HEK293T (cell line): ENCODE data around the gene NUDT11.
"Not testable (repeated sequence)": the region's sequence is repeated elsewhere in the genome, so short reads cannot be mapped to it uniquely, and the experiment has no call there.

Source experiments
- CTCF ChIA-PET: fragments of 350-600 bp; formaldehyde crosslinking; extraction: SDS; loops from one replicate; lab custom pipeline; 2021; ENCODE audit warnings: antibody characterized with exemption, inconsistent platforms; lab: Yijun Ruan, JAX
- POLR2A ChIA-PET: fragments of 350-600 bp; formaldehyde crosslinking; extraction: SDS; loops from one replicate; lab custom pipeline; 2020; ENCODE audit warnings: antibody characterized with exemption, inconsistent platforms; lab: Yijun Ruan, JAX
- DNase-seq: peaks from one replicate; pipeline ENCODE4 v3.0.0; 2012; ENCODE audit warnings: mixed read lengths; ENCODE audit errors: extremely low spot score
- ARNT ChIP-seq: fragments of 450-650 bp; IDR thresholded peaks from 2 replicates; pipeline ENCODE4 v1.6.1; 2017; ENCODE audit warnings: mild to moderate bottlenecking
- BHLHE40 ChIP-seq: fragments of 450-650 bp; IDR thresholded peaks from 2 replicates; pipeline ENCODE4 v1.6.1; 2016; ENCODE audit warnings: mild to moderate bottlenecking, moderate library complexity, borderline replicate concordance
- CTBP1 ChIP-seq: fragments of 450-650 bp; IDR thresholded peaks from 2 replicates; pipeline ENCODE4 v1.6.1; 2016; ENCODE audit warnings: borderline replicate concordance
- ELF4 ChIP-seq: fragments of 450-650 bp; IDR thresholded peaks from 2 replicates; pipeline ENCODE4 v1.6.1; 2017; ENCODE audit warnings: antibody characterized with exemption
- FOXA1 ChIP-seq: fragments of 450-650 bp; IDR thresholded peaks from 2 replicates; pipeline ENCODE4 v1.6.1; 2016; ENCODE audit warnings: mild to moderate bottlenecking
- FOXK2 ChIP-seq: fragments of 450-650 bp; IDR thresholded peaks from 2 replicates; pipeline ENCODE4 v1.6.1; 2016; ENCODE audit warnings: mild to moderate bottlenecking
- FOXM1 ChIP-seq: fragments of 450-650 bp; IDR thresholded peaks from 2 replicates; pipeline ENCODE4 v1.6.1; 2017; ENCODE audit warnings: mild to moderate bottlenecking, borderline replicate concordance
- HDGF ChIP-seq: fragments of 450-650 bp; IDR thresholded peaks from 2 replicates; pipeline ENCODE4 v1.6.1; 2017; ENCODE audit warnings: antibody characterized with exemption, borderline replicate concordance
- L3MBTL2 ChIP-seq: fragments of 450-650 bp; conservative IDR thresholded peaks from 2 replicates; pipeline ENCODE4 v1.6.1; 2016; ENCODE audit warnings: mild to moderate bottlenecking
- LEF1 ChIP-seq: fragments of 450-650 bp; IDR thresholded peaks from 2 replicates; pipeline ENCODE4 v1.6.1; 2017; ENCODE audit warnings: mild to moderate bottlenecking, borderline replicate concordance
- NFRKB ChIP-seq: fragments of 450-650 bp; IDR thresholded peaks from 2 replicates; pipeline ENCODE4 v1.6.1; 2016; ENCODE audit warnings: mild to moderate bottlenecking, moderate library complexity
- PKNOX1 ChIP-seq: fragments of 450-650 bp; IDR thresholded peaks from 2 replicates; pipeline ENCODE4 v1.6.1; 2016
- SP1 ChIP-seq: fragments of 450-650 bp; IDR thresholded peaks from 2 replicates; pipeline ENCODE4 v1.6.1; 2017
- SUZ12 ChIP-seq: fragments of 450-650 bp; IDR thresholded peaks from 2 replicates; pipeline ENCODE4 v1.6.1; 2016; ENCODE audit warnings: mild to moderate bottlenecking
- TARDBP ChIP-seq: fragments of 450-650 bp; IDR thresholded peaks from 2 replicates; pipeline ENCODE4 v1.6.1; 2016
- ZNF384 ChIP-seq: fragments of 450-650 bp; IDR thresholded peaks from 2 replicates; pipeline ENCODE4 v1.6.1; 2016

The NUDT11 gene

GRCh38 chrX:51484616-51485015 is 11.8 kb downstream of the NUDT11 start:
- no peak for DNase-seq
- ChIA-PET POLR2A (no interaction called here), CTCF (interaction anchor here (0.7 kb wide), 1 partner anchor 129 kb away, joined by 3 read pairs; no protein-coding TSS in a partner anchor)
- TF ChIP-seq NFRKB (no peak), CTBP1 (no peak), SP1 (no peak), FOXK2 (no peak), SUZ12 (no peak), ARNT (no peak), PKNOX1 (no peak)

GRCh38 chrX:51482411-51482810 is 14.0 kb downstream of the NUDT11 start:
- DNase-seq, CTCF ChIA-PET: not testable (repeated sequence)

GRCh38 chrX:51476930-51477329 is 19.5 kb downstream of the NUDT11 start:
- no peak for TF ChIP-seq FOXM1
- ChIA-PET CTCF (no interaction called here), POLR2A (no interaction called here)
- no peak for DNase-seq

More at GRCh38 chrX:51482411-51482810, 14.0 kb downstream of the NUDT11 start:
- POLR2A ChIA-PET: not testable (repeated sequence)

- TF ChIP-seq PKNOX1: no peak
- TF ChIP-seq CTBP1: no peak
- no peak for TF ChIP-seq SUZ12
- no peak for TF ChIP-seq TARDBP
- TF ChIP-seq ZNF384: no peak
- no peak for TF ChIP-seq FOXA1
- no peak for TF ChIP-seq FOXM1
- no peak for TF ChIP-seq NFRKB
- TF ChIP-seq FOXK2: no peak
- TF ChIP-seq ELF4: no peak
- TF ChIP-seq L3MBTL2: no peak
- TF ChIP-seq ARNT: no peak
- no peak for TF ChIP-seq SP1
- TF ChIP-seq LEF1: no peak
- TF ChIP-seq BHLHE40: no peak
- no peak for TF ChIP-seq HDGF
Measured at GRCh38 chrX:51463322-51463721, 33.1 kb downstream of the NUDT11 start.

GRCh38 chrX:51461053-51462044 is 35.0 kb downstream of the NUDT11 start:
- DNase-seq: peak; percentile 23
- CTCF ChIA-PET: interaction anchor here (0.9 to 1.8 kb wide), 5 partner anchors 9 to 770 kb away, joined by 3 to 6 read pairs (median 5); no protein-coding TSS in a partner anchor
- POLR2A ChIA-PET: no interaction called here
- TF ChIP-seq BHLHE40: no peak
- no peak for TF ChIP-seq FOXK2
- TF ChIP-seq ZNF384: no peak
- no peak for TF ChIP-seq SP1
- TF ChIP-seq TARDBP: no peak
- TF ChIP-seq LEF1: no peak
- TF ChIP-seq PKNOX1: no peak
- no peak for TF ChIP-seq ARNT
- TF ChIP-seq L3MBTL2: no peak
- no peak for TF ChIP-seq ELF4
- no peak for TF ChIP-seq FOXM1
- no peak for TF ChIP-seq SUZ12
- TF ChIP-seq CTBP1: no peak
- TF ChIP-seq HDGF: no peak
- TF ChIP-seq NFRKB: no peak

More at GRCh38 chrX:51463322-51463721, 33.1 kb downstream of the NUDT11 start:
- DNase-seq: no peak
- ChIA-PET CTCF (interaction anchor here (0.9 kb wide), 1 partner anchor 11 kb away, joined by 3 read pairs; no protein-coding TSS in a partner anchor), POLR2A (no interaction called here)

- TF ChIP-seq L3MBTL2 (no peak), FOXK2 (no peak), ELF4 (no peak), SP1 (no peak), ZNF384 (no peak), FOXA1 (no peak), CTBP1 (no peak)
- ChIA-PET POLR2A (no interaction called here), CTCF (interaction anchor here (0.6 to 1.9 kb wide), 6 partner anchors 20 to 336 kb away, joined by 3 to 7 read pairs (median 4); no protein-coding TSS in a partner anchor)
- peak; percentile 7 for DNase-seq
Measured at GRCh38 chrX:51459125-51459524, 37.3 kb downstream of the NUDT11 start.
